Osteoblast (primary cell): ENCODE data around the gene RFX4. TPM values are rescaled to one million over a fixed set of nuclear protein-coding genes. Genes with fewer than 3 reads are reported as not detected.

Experiments used
- DNase-seq: peaks from one replicate; pipeline ENCODE4 v3.0.0; 2011; ENCODE audit warnings: low spot score, mixed read lengths; ENCODE audit not compliant: insufficient read length; ENCODE audit errors: missing footprints
- H2AFZ ChIP-seq: 2 replicates; pipeline ENCODE4 v1.6.0; 2011; ENCODE audit warnings: mild to moderate bottlenecking, low read length
- H3K27ac ChIP-seq: 2 replicates; pipeline ENCODE4 v1.5.1; 2011; ENCODE audit warnings: mild to moderate bottlenecking, low read depth, low read length, moderate library complexity
- H3K27me3 ChIP-seq: 2 replicates; pipeline ENCODE4 v1.6.0; 2012; ENCODE audit warnings: mild to moderate bottlenecking, control low read depth, inconsistent platforms, low read length, moderate library complexity; ENCODE audit not compliant: insufficient read depth
- H3K36me3 ChIP-seq: 2 replicates; pipeline ENCODE4 v1.5.1; 2011; ENCODE audit warnings: mild to moderate bottlenecking, low read length, control low read depth, moderate library complexity; ENCODE audit not compliant: insufficient read depth
- H3K4me1 ChIP-seq: 2 replicates; pipeline ENCODE4 v1.5.1; 2011; ENCODE audit warnings: mild to moderate bottlenecking, low read length, control low read depth, moderate library complexity; ENCODE audit not compliant: insufficient read depth
- H3K4me2 ChIP-seq: 2 replicates; pipeline ENCODE4 v1.6.0; 2011; ENCODE audit warnings: mild to moderate bottlenecking, low read length; ENCODE audit not compliant: insufficient read depth
- H3K4me3 ChIP-seq: fragments of 200-600 bp; sonication (generic); 3 replicates; pipeline ENCODE4 v1.5.1; 2012; ENCODE audit warnings: mild to moderate bottlenecking, low read length, inconsistent platforms; ENCODE audit not compliant: insufficient read depth
- H3K79me2 ChIP-seq: 2 replicates; pipeline ENCODE4 v1.6.0; 2012; ENCODE audit warnings: mild to moderate bottlenecking, low read length, control low read depth, inconsistent platforms; ENCODE audit not compliant: insufficient read depth
- H3K9me3 ChIP-seq: 2 replicates; pipeline ENCODE4 v1.5.1; 2011; ENCODE audit warnings: low read depth, low read length, control low read depth
- H4K20me1 ChIP-seq: 2 replicates; pipeline ENCODE4 v1.6.0; 2012; ENCODE audit warnings: mild to moderate bottlenecking, low read length, control low read depth; ENCODE audit not compliant: insufficient read depth
- CTCF ChIP-seq: IDR thresholded peaks from 2 replicates; pipeline ENCODE4 v1.5.1; 2011; ENCODE audit warnings: mild to moderate bottlenecking, low read depth, low read length, moderate library complexity; ENCODE audit errors: extremely low read depth
- total RNA-seq: library from RNA; depleted of rRNA; stranded (reverse); fragments of >200 nt; gene quantifications from 2 replicates; pipeline ENCODE4 v1.2.3, GENCODE V29; 2012

RFX4 gene
- total RNA-seq, 1 donor, result not detected

- H3K9me3 ChIP-seq, result no peaks in the 10 kb centered on the region
- no peaks in the 10 kb centered on the region for H4K20me1 ChIP-seq
- H3K36me3 ChIP-seq, result no peaks in the 10 kb centered on the region
- no peak for DNase-seq
- no peak overlapping the region for H3K4me3 ChIP-seq
- H2AFZ ChIP-seq, result no peak overlapping the region
- no peaks in the 10 kb centered on the region for H3K27me3 ChIP-seq
- H3K79me2 ChIP-seq, result no peaks in the 10 kb centered on the region
- H3K4me1 ChIP-seq, result no peaks in the 10 kb centered on the region
- no peak overlapping the region for H3K27ac ChIP-seq
- H3K4me2 ChIP-seq, result no peak overlapping the region
- no peak for TF ChIP-seq CTCF
These were observed 150.9 kb downstream of the RFX4 start for GRCh38 chr12:106733660-106734059.

- no peaks in the 10 kb centered on the region for H3K36me3 ChIP-seq
- no peak for DNase-seq
These were observed 153.5 kb downstream of the RFX4 start for GRCh38 chr12:106736051-106736957.

GRCh38 chr12:106739318-106739717 lies 156.5 kb downstream of the RFX4 start:
- no peak overlapping the region for H2AFZ ChIP-seq
- H3K4me2 ChIP-seq, result no peak overlapping the region
- no peaks in the 10 kb centered on the region for H3K9me3 ChIP-seq
- no peak overlapping the region for H3K27ac ChIP-seq
- no peaks in the 10 kb centered on the region for H3K36me3 ChIP-seq
- H3K79me2 ChIP-seq, result no peaks in the 10 kb centered on the region
- no peaks in the 10 kb centered on the region for H3K4me1 ChIP-seq
- H3K27me3 ChIP-seq, result peaks cover 7% of the 10 kb centered on the region
- H3K4me3 ChIP-seq, result no peak overlapping the region
- H4K20me1 ChIP-seq, result no peaks in the 10 kb centered on the region
- TF ChIP-seq CTCF, result no peak
- DNase-seq, result no peak

More at GRCh38 chr12:106736051-106736957, 153.5 kb downstream of the RFX4 start:
- H3K4me2 ChIP-seq, result no peak overlapping the region
- H3K9me3 ChIP-seq, result no peaks in the 10 kb centered on the region
- no peaks in the 10 kb centered on the region for H3K79me2 ChIP-seq
- no peak overlapping the region for H2AFZ ChIP-seq
- H4K20me1 ChIP-seq, result no peaks in the 10 kb centered on the region
- H3K27ac ChIP-seq, result no peak overlapping the region
- H3K27me3 ChIP-seq, result peaks cover 3% of the 10 kb centered on the region
- no peak overlapping the region for H3K4me3 ChIP-seq
- no peak for TF ChIP-seq CTCF
- H3K4me1 ChIP-seq, result no peaks in the 10 kb centered on the region

- Histone ChIP-seq H2AFZ (no peak overlapping the region), H3K4me3 (no peak overlapping the region), H3K27ac (no peak overlapping the region), H3K4me1 (no peaks in the 10 kb centered on the region), H3K9me3 (no peaks in the 10 kb centered on the region), H3K27me3 (peaks cover 7% of the 10 kb centered on the region), H3K79me2 (no peaks in the 10 kb centered on the region), H3K36me3 (no peaks in the 10 kb centered on the region), H3K4me2 (no peak overlapping the region), H4K20me1 (no peaks in the 10 kb centered on the region)
- DNase-seq, result no peak
- TF ChIP-seq CTCF, result no peak
These were observed 157.2 kb downstream of the RFX4 start for GRCh38 chr12:106739815-106740530.
